ENCODE results near the gene ATCAY. TPM values are rescaled to one million over a fixed set of nuclear protein-coding genes. Genes with fewer than 3 reads are reported as not detected.
A peak's percentile ranks its signal among the peaks of the same experiment; 100 is the strongest.

Gene ATCAY
- total RNA-seq, 1 experiment from 2014 or later = not detected

GRCh38 chr19:3970313-3970807 lies 89.9 kb downstream of the ATCAY start:
- Histone ChIP-seq H2AFZ (ENCODE audit: low read length) (no peak overlapping the region), H3K79me2 (ENCODE audit: low read length) (peaks cover 24% of the 10 kb centered on the region), H3K27me3 (ENCODE audit: low read length) (no peaks in the 10 kb centered on the region), H3K4me1 (ENCODE audit: low read length) (peaks cover 15% of the 10 kb centered on the region), H3K9me3 (ENCODE audit: low read length) (no peaks in the 10 kb centered on the region), H3K4me2 (ENCODE audit: low read depth, low read length, poor library complexity, severe bottlenecking) (peak overlapping the region; percentile 92), H4K20me1 (ENCODE audit: insufficient read depth, low read depth, low read length) (peaks cover 11% of the 10 kb centered on the region; the same call in 1 of the 2 replicates), H3K9me2 (replicated peaks; ENCODE audit: insufficient read depth, low read length) (no peaks in the 10 kb centered on the region), H3K27ac (ENCODE audit: low read length) (no peak overlapping the region; the same call in 1 of the 2 replicates), H3K4me3 (ENCODE audit: low read length) (peak overlapping the region; percentile 94), H3K9ac (ENCODE audit: low read length) (peak overlapping the region; percentile 96), H3K36me3 (ENCODE audit: insufficient read depth, low read length) (peaks cover 5% of the 10 kb centered on the region; the same call in 1 of the 2 replicates)
- no peak for DNase-seq

- peak; percentile 99 for DNase-seq
- H3K4me1 ChIP-seq (ENCODE audit: low read length) = peaks cover 15% of the 10 kb centered on the region
- H3K4me2 ChIP-seq (ENCODE audit: low read depth, low read length, poor library complexity, severe bottlenecking) = peak within 1 kb of the TSS; percentile 92
- H3K27me3 ChIP-seq (ENCODE audit: low read length) = no peaks in the 10 kb centered on the region
- no peaks in the 10 kb centered on the region for H3K9me3 ChIP-seq (ENCODE audit: low read length)
- H3K9ac ChIP-seq (ENCODE audit: low read length) = peak within 1 kb of the TSS; percentile 96
- H3K36me3 ChIP-seq (ENCODE audit: insufficient read depth, low read length) = peaks cover 10% of the 10 kb centered on the region; the same call in 1 of the 2 replicates
- H3K79me2 ChIP-seq (ENCODE audit: low read length) = peaks cover 24% of the 10 kb centered on the region
- H3K27ac ChIP-seq (ENCODE audit: low read length) = peak within 1 kb of the TSS; percentile 65
- H4K20me1 ChIP-seq (ENCODE audit: insufficient read depth, low read depth, low read length) = peaks cover 16% of the 10 kb centered on the region; the same call in 1 of the 2 replicates
- no peak within 1 kb of the TSS for H2AFZ ChIP-seq (ENCODE audit: low read length)
- H3K9me2 ChIP-seq (replicated peaks; ENCODE audit: insufficient read depth, low read length) = no peaks in the 10 kb centered on the region
- peak within 1 kb of the TSS; percentile 94 for H3K4me3 ChIP-seq (ENCODE audit: low read length)
Measured at GRCh38 chr19:3970808-3971598, 90.5 kb downstream of the ATCAY start, which contains the start of gene DAPK3. TSS of gene DAPK3 (minus strand) at chr19:3971099. CDS start at chr19:3969735, 1,364 bp downstream.

- Histone ChIP-seq H3K9ac (ENCODE audit: low read length) (no peak overlapping the region), H3K4me1 (ENCODE audit: low read length) (peaks cover 6% of the 10 kb centered on the region), H3K27ac (ENCODE audit: low read length) (no peak overlapping the region), H3K4me3 (ENCODE audit: low read length) (no peak overlapping the region), H2AFZ (ENCODE audit: low read length) (no peak overlapping the region), H3K27me3 (ENCODE audit: low read length) (no peaks in the 10 kb centered on the region), H3K9me2 (replicated peaks; ENCODE audit: insufficient read depth, low read length) (no peaks in the 10 kb centered on the region), H3K79me2 (ENCODE audit: low read length) (peaks cover 6% of the 10 kb centered on the region), H3K36me3 (ENCODE audit: insufficient read depth, low read length) (peaks cover 34% of the 10 kb centered on the region), H3K4me2 (ENCODE audit: low read depth, low read length, poor library complexity, severe bottlenecking) (no peak overlapping the region), H3K9me3 (ENCODE audit: low read length) (no peaks in the 10 kb centered on the region), H4K20me1 (ENCODE audit: insufficient read depth, low read depth, low read length) (peaks cover 35% of the 10 kb centered on the region)
- no peak for DNase-seq
Measured at GRCh38 chr19:3975144-3975543, 94.7 kb downstream of the ATCAY start.

- peaks cover under 1% of the 10 kb centered on the region for H3K79me2 ChIP-seq (ENCODE audit: low read length)
- no peak overlapping the region for H2AFZ ChIP-seq (ENCODE audit: low read length)
- H4K20me1 ChIP-seq (ENCODE audit: insufficient read depth, low read depth, low read length) = peaks cover 39% of the 10 kb centered on the region
- no peaks in the 10 kb centered on the region for H3K9me3 ChIP-seq (ENCODE audit: low read length)
- DNase-seq = no peak
- no peak overlapping the region for H3K4me3 ChIP-seq (ENCODE audit: low read length)
- no peaks in the 10 kb centered on the region for H3K27me3 ChIP-seq (ENCODE audit: low read length)
- peaks cover 5% of the 10 kb centered on the region for H3K4me1 ChIP-seq (ENCODE audit: low read length)
- peaks cover 39% of the 10 kb centered on the region for H3K36me3 ChIP-seq (ENCODE audit: insufficient read depth, low read length)
- no peak overlapping the region for H3K4me2 ChIP-seq (ENCODE audit: low read depth, low read length, poor library complexity, severe bottlenecking)
- no peak overlapping the region for H3K9ac ChIP-seq (ENCODE audit: low read length)
- H3K9me2 ChIP-seq (replicated peaks; ENCODE audit: insufficient read depth, low read length) = no peaks in the 10 kb centered on the region
- no peak overlapping the region for H3K27ac ChIP-seq (ENCODE audit: low read length)
Measured at GRCh38 chr19:3975637-3976087, 95.2 kb downstream of the ATCAY start.

GRCh38 chr19:3976495-3977241 lies 96.2 kb downstream of the ATCAY start:
- Histone ChIP-seq H3K4me3 (ENCODE audit: low read length) (no peak overlapping the region), H3K4me1 (ENCODE audit: low read length) (no peaks in the 10 kb centered on the region), H3K27me3 (ENCODE audit: low read length) (no peaks in the 10 kb centered on the region), H3K9ac (ENCODE audit: low read length) (no peak overlapping the region), H3K4me2 (ENCODE audit: low read depth, low read length, poor library complexity, severe bottlenecking) (no peak overlapping the region), H2AFZ (ENCODE audit: low read length) (no peak overlapping the region), H3K9me3 (ENCODE audit: low read length) (no peaks in the 10 kb centered on the region), H3K9me2 (replicated peaks; ENCODE audit: insufficient read depth, low read length) (no peaks in the 10 kb centered on the region), H3K27ac (ENCODE audit: low read length) (no peak overlapping the region), H4K20me1 (ENCODE audit: insufficient read depth, low read depth, low read length) (peaks cover 49% of the 10 kb centered on the region), H3K79me2 (ENCODE audit: low read length) (peaks cover 6% of the 10 kb centered on the region; the same call in 1 of the 2 replicates), H3K36me3 (ENCODE audit: insufficient read depth, low read length) (peaks cover 49% of the 10 kb centered on the region)
- DNase-seq = no peak

Small RNA genes within 50 kb of the gene (small RNA-seq; reads per million reads assigned to genes)
- gene RN7SL202P = not detected

Other genes with a start within 250 kb of the ATCAY start
- 4.2 and 4.4 TPM in 2 replicates for gene PIP5K1C, start 180.2 kb upstream of the ATCAY start, total RNA-seq (2014; rRNA removed; shearing (Covaris generic); ENCODE audit: low replicate concordance)
- gene TJP3, start 172.3 kb upstream of the ATCAY start, total RNA-seq (2014; rRNA removed; shearing (Covaris generic); ENCODE audit: low replicate concordance) = not detected in 2 replicates
- 14.7 and 55.0 TPM in 2 replicates for gene APBA3, start 119.0 kb upstream of the ATCAY start, total RNA-seq (2014; rRNA removed; shearing (Covaris generic); ENCODE audit: low replicate concordance)
- 44.2 and 76.7 TPM in 2 replicates for gene MRPL54, start 118.0 kb upstream of the ATCAY start, total RNA-seq (2014; rRNA removed; shearing (Covaris generic); ENCODE audit: low replicate concordance)
- not detected in 2 replicates for gene RAX2, start 108.5 kb upstream of the ATCAY start, total RNA-seq (2014; rRNA removed; shearing (Covaris generic); ENCODE audit: low replicate concordance)
- gene MATK, start 94.3 kb upstream of the ATCAY start, total RNA-seq (2014; rRNA removed; shearing (Covaris generic); ENCODE audit: low replicate concordance) = not detected in 2 replicates
- not detected in 2 replicates for gene ZFR2, start 11.6 kb upstream of the ATCAY start, total RNA-seq (2014; rRNA removed; shearing (Covaris generic); ENCODE audit: low replicate concordance)
- gene NMRK2, start 52.4 kb downstream of the ATCAY start, total RNA-seq (2014; rRNA removed; shearing (Covaris generic); ENCODE audit: low replicate concordance) = not detected in 2 replicates
- 17.2 and 52.5 TPM in 2 replicates for gene DAPK3, start 90.4 kb downstream of the ATCAY start, total RNA-seq (2014; rRNA removed; shearing (Covaris generic); ENCODE audit: low replicate concordance)
- gene EEF2, start 104.8 kb downstream of the ATCAY start, total RNA-seq (2014; rRNA removed; shearing (Covaris generic); ENCODE audit: low replicate concordance) = 1,644 and 3,073 TPM in 2 replicates
- 17.3 and 55.1 TPM in 2 replicates for gene PIAS4, start 127.1 kb downstream of the ATCAY start, total RNA-seq (2014; rRNA removed; shearing (Covaris generic); ENCODE audit: low replicate concordance)
- 7.2 and 29.3 TPM in 2 replicates for gene ZBTB7A, start 186.2 kb downstream of the ATCAY start, total RNA-seq (2014; rRNA removed; shearing (Covaris generic); ENCODE audit: low replicate concordance)
- gene MAP2K2, start 243.4 kb downstream of the ATCAY start, total RNA-seq (2014; rRNA removed; shearing (Covaris generic); ENCODE audit: low replicate concordance) = 106 and 270 TPM in 2 replicates